A549 (cell line): ENCODE data around the gene SRRM2. TPM values are rescaled to one million over a fixed set of nuclear protein-coding genes. Genes with fewer than 3 reads are reported as not detected.

Experiments used
- ATAC-seq, 2 experiments: fragments of 200-7000 bp in 1 of 2; fragments of >200 bp in 1 of 2; cut with Nextera tagmentation in 1 of 2; cut with Tn5 transposase in 1 of 2; 3 replicates each; pipeline versions ENCODE4 v1.8.0 to v1.9.1; 2018 to 2020; ENCODE audit warnings: mild to moderate bottlenecking in 1 of 2, moderate library complexity in 1 of 2
- CTCF ChIA-PET: fragments of 300-600 bp; sonication (Branson Sonifier 250); formaldehyde crosslinking; extraction: SDS; loops from one replicate; lab custom pipeline; 2021; ENCODE audit warnings: antibody characterized with exemption, inconsistent platforms; lab: Yijun Ruan, JAX
- POLR2A ChIA-PET: fragments of 350-600 bp; formaldehyde crosslinking; extraction: SDS; loops from one replicate; lab custom pipeline; 2021; ENCODE audit warnings: antibody characterized with exemption, inconsistent platforms; lab: Yijun Ruan, JAX
- DNase-seq, 2 experiments: peaks; one replicate each; pipeline versions ENCODE4 v3.0.0 to v3.0.0-alpha.2; 2011 to 2016; ENCODE audit warnings: low read depth in 1 of 2, low spot score in 1 of 2
- FAIRE-seq: peaks from 2 replicates; lab custom pipeline; 2011; peaks lifted over from hg19 to GRCh38; lab: Jason Lieb, UNC
- H3K27ac ChIP-seq, 2 experiments: fragments of >200 bp; sonication (Bioruptor Twin); formaldehyde crosslinking; 3 replicates each; pipeline ENCODE4 v1.5.1; 2016 to 2017
- H3K4me1 ChIP-seq: fragments of >200 bp; sonication (Bioruptor Twin); formaldehyde crosslinking; 3 replicates; pipeline ENCODE4 v1.6.1; 2016
- H3K4me2 ChIP-seq: fragments of >200 bp; sonication (Bioruptor Twin); formaldehyde crosslinking; 3 replicates; pipeline ENCODE4 v1.6.1; 2016
- H3K4me3 ChIP-seq: fragments of >200 bp; sonication (Bioruptor Twin); formaldehyde crosslinking; 3 replicates; pipeline ENCODE4 v1.5.1; 2016
- H3K9me3 ChIP-seq: fragments of >200 bp; sonication (Bioruptor Twin); formaldehyde crosslinking; 3 replicates; pipeline ENCODE4 v1.6.1; 2016
- BHLHE40 ChIP-seq: IDR thresholded peaks from 2 replicates; pipeline ENCODE4 v1.6.1; 2012; ENCODE audit warnings: low read depth, low read length, inconsistent platforms
- CHD4 ChIP-seq: fragments of 200-600 bp; sonication (generic); IDR thresholded peaks from 2 replicates; pipeline ENCODE4 v1.6.1; 2016; ENCODE audit warnings: antibody characterized with exemption, mild to moderate bottlenecking, borderline replicate concordance
- FOSB ChIP-seq: fragments of 250-450 bp; sonication (Bioruptor Pico); IDR thresholded peaks from 2 replicates; pipeline ENCODE4 v1.5.0; 2020; ENCODE audit warnings: mild to moderate bottlenecking, moderate library complexity
- FOXS1 ChIP-seq: fragments of 250-450 bp; sonication (Bioruptor Pico); IDR thresholded peaks from 2 replicates; pipeline ENCODE4 v1.5.0; 2020; ENCODE audit warnings: mild to moderate bottlenecking, moderate library complexity
- HOXB5 ChIP-seq: fragments of 250-450 bp; sonication (Bioruptor Pico); IDR thresholded peaks from 2 replicates; pipeline ENCODE4 v1.5.0; 2020; ENCODE audit warnings: mild to moderate bottlenecking, moderate library complexity
- KDM5A ChIP-seq: fragments of 200-600 bp; sonication (generic); IDR thresholded peaks from 2 replicates; pipeline ENCODE4 v1.6.1; 2016; ENCODE audit warnings: antibody characterized with exemption, mild to moderate bottlenecking
- MYC ChIP-seq: IDR thresholded peaks from 2 replicates; pipeline ENCODE4 v1.6.1; 2012; ENCODE audit warnings: mild to moderate bottlenecking, inconsistent platforms, low read length, improper control_type of control experiment, borderline replicate concordance
- NPAS2 ChIP-seq: fragments of 250-450 bp; sonication (Bioruptor Pico); IDR thresholded peaks from 2 replicates; pipeline ENCODE4 v1.8.0; 2022; ENCODE audit warnings: mild to moderate bottlenecking, moderate library complexity, borderline replicate concordance
- RAD21 ChIP-seq, 2 experiments: fragments of >200 bp in 1 of 2; sonication (Bioruptor Twin) in 1 of 2; formaldehyde crosslinking in 1 of 2; IDR thresholded peaks in 1 of 2; conservative IDR thresholded peaks in 1 of 2; 2 replicates in 1 of 2; 3 replicates in 1 of 2; pipeline ENCODE4 v1.6.1; 2012 to 2018; ENCODE audit warnings: inconsistent platforms in 1 of 2
- TFCP2L1 ChIP-seq: fragments of 250-450 bp; sonication (Bioruptor Pico); IDR thresholded peaks from 2 replicates; pipeline ENCODE4 v1.5.0; 2021; ENCODE audit warnings: mild to moderate bottlenecking
- TP53 ChIP-seq: fragments of 250-450 bp; sonication (Bioruptor Pico); IDR thresholded peaks from 2 replicates; pipeline ENCODE4 v1.5.0; 2021; ENCODE audit warnings: mild to moderate bottlenecking, moderate library complexity
- ZFP36 ChIP-seq: fragments of 450-650 bp; IDR thresholded peaks from 2 replicates; pipeline ENCODE4 v1.6.1; 2014; ENCODE audit warnings: borderline replicate concordance; ENCODE audit not compliant: partially characterized antibody
- WGBS: methylation state at CpG from one replicate; pipeline ENCODE4 v1.1.6; 2017; ENCODE audit errors: missing lambda C conversion rate; 5-methylcytosine and 5-hydroxymethylcytosine counted together
- polyA plus RNA-seq, 4 experiments: library from polyadenylated mRNA; depleted of rRNA in 3 of 4; stranded (reverse); fragments of >200 nt; fragmentation: RNase III in 1 of 4; extraction: RNeasy Plus Mini Kit Qiagen cat#74134 plus additional on column Dnase treatment in 1 of 4; gene quantifications; 2 replicates in 3 of 4; 3 replicates in 1 of 4; pipeline ENCODE4 v1.2.3, GENCODE V29; 2011 to 2017
- TF ChIP-seq, protein P1 (sequence below): fragments of 450-650 bp; IDR thresholded peaks from 2 replicates; pipeline ENCODE4 v1.6.1; 2014; ENCODE audit warnings: antibody characterized with exemption
- TF ChIP-seq, protein P2 (sequence below): fragments of 250-450 bp; sonication (Bioruptor Pico); IDR thresholded peaks from 2 replicates; pipeline ENCODE4 v1.5.0; 2020; ENCODE audit warnings: low read depth, mild to moderate bottlenecking, moderate library complexity
- TF ChIP-seq, protein P3 (sequence below): fragments of >200 bp; sonication (Bioruptor Twin); formaldehyde crosslinking; IDR thresholded peaks from 2 replicates; pipeline ENCODE4 v1.6.1; 2016
- TF ChIP-seq, protein P4 (sequence below): fragments of >200 bp; sonication (Bioruptor Twin); formaldehyde crosslinking; IDR thresholded peaks from 3 replicates; pipeline ENCODE4 v1.6.1; 2016

Gene SRRM2
- polyA plus RNA-seq, 2 of the 4 experiments (the other 2 are of a cell fraction) = 167 to 512 TPM

DNA sequence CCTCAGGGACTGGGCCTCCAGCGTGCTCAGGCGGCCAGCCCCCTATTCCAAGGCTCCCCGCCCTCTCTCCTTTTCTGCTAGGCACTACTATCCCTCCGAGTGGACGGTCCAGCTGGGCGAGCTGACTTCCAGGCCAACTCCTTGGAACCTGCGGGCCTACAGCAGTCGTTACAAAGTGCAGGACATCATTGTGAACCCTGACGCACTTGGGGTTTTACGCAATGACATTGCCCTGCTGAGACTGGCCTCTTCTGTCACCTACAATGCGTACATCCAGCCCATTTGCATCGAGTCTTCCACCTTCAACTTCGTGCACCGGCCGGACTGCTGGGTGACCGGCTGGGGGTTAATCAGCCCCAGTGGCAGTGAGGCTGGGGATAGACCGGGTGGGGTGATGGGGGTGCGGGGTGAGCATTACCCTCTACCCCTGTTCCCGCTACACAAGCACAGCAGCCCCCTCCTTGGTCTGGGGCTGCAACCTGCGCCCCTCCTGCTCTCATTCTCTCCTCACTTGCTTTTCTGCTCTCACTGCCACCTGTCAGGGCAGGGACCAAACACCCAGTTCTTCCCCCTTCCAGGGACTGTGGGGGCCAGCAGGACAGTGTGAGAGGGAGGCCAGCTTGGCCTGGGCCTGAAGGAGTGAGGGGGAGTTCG is 46.9 kb downstream of the SRRM2 start:
- FAIRE-seq (no peak), ATAC-seq (peak; percentile 34 to 46; a peak in 3 of 6 replicates), DNase-seq (no peak)
- H3K4me3 ChIP-seq = no peak overlapping the region
- no peak overlapping the region for H3K27ac ChIP-seq
- ChIA-PET CTCF (interaction anchor here (1.0 to 2.7 kb wide), 6 partner anchors 9 to 77 kb away, joined by 3 to 13 read pairs (median 4); no protein-coding TSS in a partner anchor), POLR2A (no interaction called here)
- H3K4me2 ChIP-seq = no peak overlapping the region
- TF ChIP-seq HOXB5 (CRISPR knock-in tag) (no peak), ZFP36 (no peak), NPAS2 (CRISPR knock-in tag) (no peak), TFCP2L1 (no peak), MYC (no peak)
- TF ChIP-seq, protein P1, sequence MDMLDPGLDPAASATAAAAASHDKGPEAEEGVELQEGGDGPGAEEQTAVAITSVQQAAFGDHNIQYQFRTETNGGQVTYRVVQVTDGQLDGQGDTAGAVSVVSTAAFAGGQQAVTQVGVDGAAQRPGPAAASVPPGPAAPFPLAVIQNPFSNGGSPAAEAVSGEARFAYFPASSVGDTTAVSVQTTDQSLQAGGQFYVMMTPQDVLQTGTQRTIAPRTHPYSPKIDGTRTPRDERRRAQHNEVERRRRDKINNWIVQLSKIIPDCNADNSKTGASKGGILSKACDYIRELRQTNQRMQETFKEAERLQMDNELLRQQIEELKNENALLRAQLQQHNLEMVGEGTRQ = no peak
- TF ChIP-seq, protein P2, sequence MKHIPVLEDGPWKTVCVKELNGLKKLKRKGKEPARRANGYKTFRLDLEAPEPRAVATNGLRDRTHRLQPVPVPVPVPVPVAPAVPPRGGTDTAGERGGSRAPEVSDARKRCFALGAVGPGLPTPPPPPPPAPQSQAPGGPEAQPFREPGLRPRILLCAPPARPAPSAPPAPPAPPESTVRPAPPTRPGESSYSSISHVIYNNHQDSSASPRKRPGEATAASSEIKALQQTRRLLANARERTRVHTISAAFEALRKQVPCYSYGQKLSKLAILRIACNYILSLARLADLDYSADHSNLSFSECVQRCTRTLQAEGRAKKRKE (CRISPR knock-in tag) = no peak
- H3K9me3 ChIP-seq = peaks cover 13% of the 10 kb centered on the region
- H3K4me1 ChIP-seq = peaks cover 22% of the 10 kb centered on the region
- WGBS = 83% methylated on average over 20 of the region's 21 CpGs

DNA sequence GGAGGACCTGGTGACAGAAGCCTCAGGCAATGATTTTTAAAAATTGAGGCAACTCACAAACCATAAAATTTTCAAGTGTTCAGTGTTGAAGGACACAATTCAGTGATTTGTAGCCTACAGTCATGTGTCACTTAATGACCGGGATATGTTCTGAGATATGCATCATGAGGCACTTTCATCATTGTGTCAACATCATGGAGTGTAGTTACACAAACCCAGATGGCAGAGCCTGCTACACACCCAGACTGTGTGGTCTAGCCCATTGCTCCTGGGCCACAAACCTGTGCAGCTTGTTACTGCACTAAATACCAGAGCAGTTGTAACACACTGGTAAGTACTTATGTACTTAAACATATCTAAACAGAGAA is 47.4 kb downstream of the SRRM2 start:
- H3K27ac ChIP-seq = no peak overlapping the region
- peak in 1 of 2 experiments; percentile 48 for DNase-seq
- H3K4me3 ChIP-seq = no peak overlapping the region
- FAIRE-seq = no peak
- 7% methylated on average over 1 of the region's 1 CpG for WGBS
- peaks cover 18% of the 10 kb centered on the region for H3K9me3 ChIP-seq
- POLR2A ChIA-PET = no interaction called here
- peak; percentile 61 to 70; a peak in 5 of 6 replicates for ATAC-seq
- no peak overlapping the region for H3K4me2 ChIP-seq
- peaks cover 17% of the 10 kb centered on the region for H3K4me1 ChIP-seq
- TF ChIP-seq KDM5A (no peak), BHLHE40 (no peak), MYC (no peak), TP53 (CRISPR knock-in tag) (no peak), FOSB (CRISPR knock-in tag) (no peak), CHD4 (no peak), HOXB5 (CRISPR knock-in tag) (no peak)
- TF ChIP-seq, protein P2 (CRISPR knock-in tag) = no peak
- TF ChIP-seq, protein P3, sequence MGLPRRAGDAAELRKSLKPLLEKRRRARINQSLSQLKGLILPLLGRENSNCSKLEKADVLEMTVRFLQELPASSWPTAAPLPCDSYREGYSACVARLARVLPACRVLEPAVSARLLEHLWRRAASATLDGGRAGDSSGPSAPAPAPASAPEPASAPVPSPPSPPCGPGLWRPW = no peak
- TF ChIP-seq, protein P4, sequence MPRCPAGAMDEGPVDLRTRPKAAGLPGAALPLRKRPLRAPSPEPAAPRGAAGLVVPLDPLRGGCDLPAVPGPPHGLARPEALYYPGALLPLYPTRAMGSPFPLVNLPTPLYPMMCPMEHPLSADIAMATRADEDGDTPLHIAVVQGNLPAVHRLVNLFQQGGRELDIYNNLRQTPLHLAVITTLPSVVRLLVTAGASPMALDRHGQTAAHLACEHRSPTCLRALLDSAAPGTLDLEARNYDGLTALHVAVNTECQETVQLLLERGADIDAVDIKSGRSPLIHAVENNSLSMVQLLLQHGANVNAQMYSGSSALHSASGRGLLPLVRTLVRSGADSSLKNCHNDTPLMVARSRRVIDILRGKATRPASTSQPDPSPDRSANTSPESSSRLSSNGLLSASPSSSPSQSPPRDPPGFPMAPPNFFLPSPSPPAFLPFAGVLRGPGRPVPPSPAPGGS = no peak
- CTCF ChIA-PET = interaction anchor here (0.6 to 2.7 kb wide), 6 partner anchors 9 to 203 kb away, joined by 3 to 13 read pairs (median 4); no protein-coding TSS in a partner anchor

DNA sequence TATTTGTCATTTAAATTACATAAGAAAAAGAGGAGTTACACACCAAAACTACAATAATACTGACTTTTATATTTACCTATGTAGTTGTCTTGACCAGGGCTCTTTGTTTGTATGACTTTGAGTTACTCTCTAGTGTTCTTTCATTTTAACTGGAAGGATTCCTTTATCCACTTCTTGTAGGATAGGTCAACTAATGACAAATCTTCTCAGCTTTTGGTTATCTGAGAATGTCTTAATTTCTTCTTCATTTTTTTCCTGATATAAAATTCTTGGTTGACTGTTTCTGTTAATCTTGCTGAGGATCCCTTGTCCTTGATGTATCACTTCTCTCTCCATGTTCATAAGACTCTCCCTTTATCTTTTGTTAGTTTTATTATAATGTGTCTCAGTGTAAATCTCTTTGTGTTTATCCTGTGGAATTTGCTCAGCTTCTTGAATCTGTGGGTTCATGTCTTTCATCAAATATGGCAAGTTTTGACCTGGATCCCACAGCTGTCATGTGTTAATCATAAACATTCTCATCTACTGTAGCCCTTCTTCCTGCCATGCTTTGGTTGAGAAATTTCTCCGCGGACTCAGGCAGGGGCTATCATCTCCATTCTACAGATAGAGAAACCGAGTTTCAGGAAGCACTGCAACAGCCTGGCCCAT is 51.2 kb downstream of the SRRM2 start:
- Histone ChIP-seq H3K9me3 (peaks cover 26% of the 10 kb centered on the region), H3K27ac (no peak overlapping the region), H3K4me1 (peaks cover 4% of the 10 kb centered on the region; the same call in 1 of the 3 replicates), H3K4me3 (no peak overlapping the region), H3K4me2 (no peak overlapping the region)
- ChIA-PET CTCF (interaction anchor here (1.8 to 2.5 kb wide), 2 partner anchors 20 to 35 kb away, joined by 7 read pairs; no protein-coding TSS in a partner anchor), POLR2A (no interaction called here)
- no peak for DNase-seq
- no peak for FAIRE-seq
- no peak for ATAC-seq
- WGBS = 65% methylated on average over 3 of the region's 3 CpGs
- TF ChIP-seq FOXS1 (CRISPR knock-in tag) (no peak), RAD21 (conservative IDR thresholded peaks at IDR 0.05 in 1 of 2, IDR thresholded peaks at IDR 0.05 in 1 of 2) (no peak)
